Prostate gland (tissue), 2 donors: Measurements from ENCODE around the gene ADGRB3. TPM values are rescaled to one million over a fixed set of nuclear protein-coding genes. Genes with fewer than 3 reads are reported as not detected.

Experiments
- DNase-seq: peaks from one replicate; pipeline ENCODE4 v3.0.0-alpha.2; 2019; ENCODE audit warnings: low spot score
- H3K27ac ChIP-seq, 2 donors: fragments of 200-600 bp; sonication (generic); 2 replicates each; pipeline ENCODE4 v1.5.1; 2017 to 2019
- H3K27me3 ChIP-seq: fragments of 200-600 bp; sonication (generic); replicated peaks from 2 replicates; pipeline ENCODE4 v1.5.1; 2019; ENCODE audit not compliant: insufficient read depth
- H3K36me3 ChIP-seq, 2 donors: fragments of 200-600 bp; sonication (generic); 1 replicate in 1 of 2; 2 replicates in 1 of 2; pipeline versions ENCODE4 v1.5.1 to v1.8.1; 2017 to 2019
- H3K4me1 ChIP-seq: fragments of 200-600 bp; sonication (generic); replicated peaks from 2 replicates; pipeline ENCODE4 v1.5.1; 2019
- H3K4me3 ChIP-seq, 2 donors: fragments of 200-600 bp; sonication (generic); 2 replicates each; pipeline ENCODE4 v1.5.1; 2017 to 2019
- H3K9me3 ChIP-seq: fragments of 200-600 bp; sonication (generic); 2 replicates; pipeline ENCODE4 v1.5.1; 2017
- CTCF ChIP-seq, 4 experiments: fragments of 200-600 bp in 2 of 4; fragments of 450-650 bp in 2 of 4; sonication (generic) in 2 of 4; IDR thresholded peaks; 1 replicate in 3 of 4; 2 replicates in 1 of 4; pipeline ENCODE4 v1.5.1; 2016 to 2019; ENCODE audit warnings: antibody characterized with exemption in 4 of 4, mild to moderate bottlenecking in 2 of 4, moderate library complexity in 2 of 4
- POLR2A ChIP-seq: fragments of 450-650 bp; IDR thresholded peaks from one replicate; pipeline ENCODE4 v1.6.1; 2016; ENCODE audit warnings: antibody characterized with exemption, mild to moderate bottlenecking
- POLR2AphosphoS5 ChIP-seq: sonication (generic); formaldehyde crosslinking; IDR thresholded peaks from one replicate; pipeline ENCODE4 v1.6.1; 2017; ENCODE audit warnings: antibody characterized with exemption
- WGBS: methylation state at CpG from one replicate; pipeline ENCODE4 v1.1.5; 2018; 5-methylcytosine and 5-hydroxymethylcytosine counted together
- intact Hi-C: fragments of 100-400 bp; cut with DNase I; formaldehyde crosslinking; loops from one replicate; pipeline ENCODE4 v1.14.2; 2022
- total RNA-seq, 2 donors: library from RNA; depleted of rRNA; stranded (reverse); fragments of >200 nt; gene quantifications; one replicate each; pipeline ENCODE4 v1.1.0, GENCODE V29; 2016

The ADGRB3 gene
- total RNA-seq, 2 donors from 2014 or later: 0.59 to 3.1 TPM

GRCh38 chr6:68724060-68724459 lies 89.0 kb downstream of the ADGRB3 start:
- Histone ChIP-seq H3K27ac (no peak overlapping the region), H3K9me3 (no peaks in the 10 kb centered on the region), H3K27me3 (no peaks in the 10 kb centered on the region), H3K4me3 (no peak overlapping the region), H3K36me3 (no peaks in the 10 kb centered on the region), H3K4me1 (no peaks in the 10 kb centered on the region)
- intact Hi-C loops: no loop called here
- TF ChIP-seq POLR2AphosphoS5 (no peak), POLR2A (no peak), CTCF (IDR thresholded peaks at IDR 0.05) (no peak)
- 79% methylated on average over 2 of the region's 2 CpGs for WGBS
- DNase-seq: no peak

- no peaks in the 10 kb centered on the region for H3K36me3 ChIP-seq
- H3K4me3 ChIP-seq: no peak overlapping the region
- intact Hi-C loops: no loop called here
- no peak for TF ChIP-seq POLR2A
- no peak for TF ChIP-seq CTCF (IDR thresholded peaks at IDR 0.05)
- no peak for TF ChIP-seq POLR2AphosphoS5
- no peak for DNase-seq
- no peaks in the 10 kb centered on the region for H3K27me3 ChIP-seq
- H3K27ac ChIP-seq: no peak overlapping the region
- no peaks in the 10 kb centered on the region for H3K4me1 ChIP-seq
- no peaks in the 10 kb centered on the region for H3K9me3 ChIP-seq
These were observed 91.3 kb downstream of the ADGRB3 start for GRCh38 chr6:68726337-68726736.

GRCh38 chr6:68726992-68727391 lies 91.9 kb downstream of the ADGRB3 start:
- Histone ChIP-seq H3K4me1 (no peaks in the 10 kb centered on the region), H3K4me3 (no peak overlapping the region), H3K36me3 (no peaks in the 10 kb centered on the region), H3K9me3 (no peaks in the 10 kb centered on the region), H3K27me3 (no peaks in the 10 kb centered on the region), H3K27ac (no peak overlapping the region)
- TF ChIP-seq POLR2A (no peak), POLR2AphosphoS5 (no peak), CTCF (IDR thresholded peaks at IDR 0.05) (no peak)
- WGBS: 95% methylated on average over 1 of the region's 1 CpG
- intact Hi-C loops: no loop called here
- no peak for DNase-seq

- WGBS: 53% methylated on average over 1 of the region's 1 CpG
- Histone ChIP-seq H3K27me3 (no peaks in the 10 kb centered on the region), H3K36me3 (no peaks in the 10 kb centered on the region), H3K4me1 (no peaks in the 10 kb centered on the region), H3K9me3 (no peaks in the 10 kb centered on the region), H3K4me3 (no peak overlapping the region), H3K27ac (no peak overlapping the region)
- no peak for TF ChIP-seq POLR2AphosphoS5
- no peak for TF ChIP-seq POLR2A
- no peak for DNase-seq
- intact Hi-C loops: no loop called here
These were observed 92.6 kb downstream of the ADGRB3 start for GRCh38 chr6:68727699-68728098.

GRCh38 chr6:68728159-68728979 lies 93.3 kb downstream of the ADGRB3 start:
- no peak for DNase-seq
- Histone ChIP-seq H3K27ac (no peak overlapping the region), H3K27me3 (no peaks in the 10 kb centered on the region), H3K4me1 (no peaks in the 10 kb centered on the region), H3K4me3 (no peak overlapping the region), H3K36me3 (no peaks in the 10 kb centered on the region), H3K9me3 (no peaks in the 10 kb centered on the region)
- WGBS: 44% methylated on average over 5 of the region's 5 CpGs
- TF ChIP-seq POLR2A (no peak), POLR2AphosphoS5 (no peak), CTCF (IDR thresholded peaks at IDR 0.05) (no peak)
- intact Hi-C loops: no loop called here
